ENCODE data around the gene GNG7. TPM values are rescaled to one million over a fixed set of nuclear protein-coding genes. Genes with fewer than 3 reads are reported as not detected.

The GNG7 gene
- total RNA-seq, 2 donors from 2014 or later: 5.7 to 12.9 TPM

GRCh38 chr19:2492870-2493269, 209.6 kb downstream of the GNG7 start:
- peaks cover 56% of the 10 kb centered on the region for H3K4me1 ChIP-seq
- WGBS, 2 donors: 81 to 85% methylated on average over 8 of the region's 8 CpGs
- intact Hi-C loops (cut with DNase I): loop anchor here (5.0 kb wide), 1 partner anchor 54 kb away; no protein-coding TSS in a partner anchor

GRCh38 chr19:2491130-2491801, 211.2 kb downstream of the GNG7 start:
- ATAC-seq (peak; percentile 67), DNase-seq (peak; percentile 95 to 99 (median 97))
- peak overlapping the region; percentile 32 to 69 (median 65) for H3K27ac ChIP-seq
- intact Hi-C loops (cut with DNase I): loop anchor here (5.0 kb wide), 1 partner anchor 56 kb away; no protein-coding TSS in a partner anchor
- H3K36me3 ChIP-seq (replicated peaks in 1 of 2; ENCODE audit: insufficient read depth in 1 of 2, low read depth in 2 of 2): no peaks in the 10 kb centered on the region
- TF ChIP-seq POLR2A (IDR thresholded peaks at IDR 0.05): no peak
- TF ChIP-seq, protein P1, sequence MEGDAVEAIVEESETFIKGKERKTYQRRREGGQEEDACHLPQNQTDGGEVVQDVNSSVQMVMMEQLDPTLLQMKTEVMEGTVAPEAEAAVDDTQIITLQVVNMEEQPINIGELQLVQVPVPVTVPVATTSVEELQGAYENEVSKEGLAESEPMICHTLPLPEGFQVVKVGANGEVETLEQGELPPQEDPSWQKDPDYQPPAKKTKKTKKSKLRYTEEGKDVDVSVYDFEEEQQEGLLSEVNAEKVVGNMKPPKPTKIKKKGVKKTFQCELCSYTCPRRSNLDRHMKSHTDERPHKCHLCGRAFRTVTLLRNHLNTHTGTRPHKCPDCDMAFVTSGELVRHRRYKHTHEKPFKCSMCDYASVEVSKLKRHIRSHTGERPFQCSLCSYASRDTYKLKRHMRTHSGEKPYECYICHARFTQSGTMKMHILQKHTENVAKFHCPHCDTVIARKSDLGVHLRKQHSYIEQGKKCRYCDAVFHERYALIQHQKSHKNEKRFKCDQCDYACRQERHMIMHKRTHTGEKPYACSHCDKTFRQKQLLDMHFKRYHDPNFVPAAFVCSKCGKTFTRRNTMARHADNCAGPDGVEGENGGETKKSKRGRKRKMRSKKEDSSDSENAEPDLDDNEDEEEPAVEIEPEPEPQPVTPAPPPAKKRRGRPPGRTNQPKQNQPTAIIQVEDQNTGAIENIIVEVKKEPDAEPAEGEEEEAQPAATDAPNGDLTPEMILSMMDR (IDR thresholded peaks at IDR 0.05): peak in 1 of 7 experiments; percentile 2
- WGBS, 2 donors: 8 to 16% methylated on average over 4 to 23 of the region's 23 CpGs
- H3K4me3 ChIP-seq: no peak overlapping the region
- peaks cover 56% of the 10 kb centered on the region for H3K4me1 ChIP-seq
- no peaks in the 10 kb centered on the region for H3K27me3 ChIP-seq
- no peaks in the 10 kb centered on the region for H3K9me3 ChIP-seq

More at GRCh38 chr19:2492870-2493269, 209.6 kb downstream of the GNG7 start:
- no peak overlapping the region for H3K27ac ChIP-seq
- ATAC-seq (no peak), DNase-seq (no peak)
- no peaks in the 10 kb centered on the region for H3K9me3 ChIP-seq
- H3K4me3 ChIP-seq: no peak overlapping the region
- H3K36me3 ChIP-seq (replicated peaks in 1 of 2; ENCODE audit: insufficient read depth in 1 of 2, low read depth in 2 of 2): no peaks in the 10 kb centered on the region
- no peak for TF ChIP-seq POLR2A (IDR thresholded peaks at IDR 0.05)
- TF ChIP-seq, protein P1 (IDR thresholded peaks at IDR 0.05): no peak
- no peaks in the 10 kb centered on the region for H3K27me3 ChIP-seq

- intact Hi-C loops (cut with DNase I): loop anchor here (5.0 kb wide), 1 partner anchor 57 kb away; no protein-coding TSS in a partner anchor
- WGBS, 2 donors: 62 to 75% methylated on average over 2 to 7 of the region's 7 CpGs
- peak overlapping the region; percentile 32 to 69 (median 65) for H3K27ac ChIP-seq
Measured at GRCh38 chr19:2490659-2491058, 211.8 kb downstream of the GNG7 start.

DNA sequence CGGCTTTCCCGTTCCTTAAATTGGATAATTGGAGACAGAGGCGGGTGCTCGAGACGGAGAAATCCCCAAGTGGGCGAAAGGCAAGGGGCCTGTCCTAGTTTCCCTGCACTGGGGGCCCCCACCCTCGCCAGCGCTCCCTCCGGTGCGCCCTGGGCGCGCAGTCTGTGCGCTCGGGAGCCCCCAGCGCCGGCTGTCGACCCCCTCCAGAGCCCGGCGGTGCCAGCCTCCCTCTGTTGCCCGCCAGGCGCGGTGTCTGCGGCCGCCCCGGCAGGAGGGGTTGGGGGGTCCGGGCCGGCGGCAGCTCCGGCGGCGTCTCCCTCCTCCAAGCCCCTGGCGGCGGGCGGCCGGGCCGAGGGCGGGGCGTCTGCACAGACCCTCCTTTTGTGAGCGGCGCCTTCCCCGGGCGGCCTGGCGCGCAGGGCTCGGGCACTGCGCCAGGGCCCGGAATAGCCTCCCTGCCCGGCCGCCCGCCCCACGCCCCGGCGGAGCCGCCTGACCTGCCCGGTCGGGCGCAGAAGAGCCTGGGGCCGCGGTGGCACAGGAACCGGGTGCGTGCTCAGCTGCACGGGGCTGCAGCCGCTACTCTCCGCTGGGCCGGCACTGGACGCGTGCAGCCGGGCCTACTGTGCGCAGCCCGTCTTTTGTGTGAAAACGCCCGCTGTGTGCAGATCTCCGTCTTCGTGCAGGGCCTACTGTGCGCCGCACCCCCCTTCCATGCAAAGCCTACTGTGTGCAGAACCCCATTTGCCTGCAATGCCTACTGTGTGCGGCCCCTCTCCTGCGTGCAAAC, 213.4 kb downstream of the GNG7 start:
- TF ChIP-seq, protein P1 (IDR thresholded peaks at IDR 0.05): no peak
- TF ChIP-seq POLR2A (IDR thresholded peaks at IDR 0.05): no peak
- peak overlapping the region in 1 of 4 donors; percentile 55 for H3K27ac ChIP-seq
- H3K9me3 ChIP-seq: no peaks in the 10 kb centered on the region
- H3K4me3 ChIP-seq: no peak overlapping the region
- H3K27me3 ChIP-seq: no peaks in the 10 kb centered on the region
- ATAC-seq (peak; percentile 69), DNase-seq (peak; percentile 72 to 83 (median 78))
- 6 to 52% methylated on average over 9 to 33 of the region's 78 CpGs for WGBS, 2 donors
- intact Hi-C loops (cut with DNase I): no loop called here
- no peaks in the 10 kb centered on the region for H3K36me3 ChIP-seq (replicated peaks in 1 of 2; ENCODE audit: insufficient read depth in 1 of 2, low read depth in 2 of 2)
- H3K4me1 ChIP-seq: peaks cover 37% of the 10 kb centered on the region

More at GRCh38 chr19:2490659-2491058, 211.8 kb downstream of the GNG7 start:
- Histone ChIP-seq H3K9me3 (no peaks in the 10 kb centered on the region), H3K4me3 (no peak overlapping the region), H3K27me3 (no peaks in the 10 kb centered on the region), H3K36me3 (replicated peaks in 1 of 2; ENCODE audit: insufficient read depth in 1 of 2, low read depth in 2 of 2) (no peaks in the 10 kb centered on the region), H3K4me1 (peaks cover 50% of the 10 kb centered on the region)
- TF ChIP-seq, protein P1 (IDR thresholded peaks at IDR 0.05): no peak
- TF ChIP-seq POLR2A (IDR thresholded peaks at IDR 0.05): no peak
- ATAC-seq (no peak), DNase-seq (no peak)
